SK-N-SH treated with all-trans-retinoic acid at 6 μM for 48 hours (cell line): ENCODE measurements around the gene SOS1.

ENCODE experiments used
- TCF4 ChIP-seq: fragments of 250-450 bp; sonication (Bioruptor Pico); IDR thresholded peaks from 2 replicates; pipeline ENCODE4 v1.8.0; 2021; ENCODE audit warnings: mild to moderate bottlenecking, moderate library complexity, borderline replicate concordance
- ZFP3 ChIP-seq: fragments of 250-450 bp; sonication (Bioruptor Pico); IDR thresholded peaks from 2 replicates; pipeline ENCODE4 v1.5.0; 2020; ENCODE audit warnings: mild to moderate bottlenecking, moderate library complexity
- ZNF565 ChIP-seq: fragments of 450-650 bp; formaldehyde crosslinking; conservative IDR thresholded peaks from 2 replicates; pipeline ENCODE4 v1.5.0; 2020; ENCODE audit warnings: low read depth, mild to moderate bottlenecking, moderate library complexity
- TF ChIP-seq, protein P1 (sequence below): fragments of 250-450 bp; sonication (Bioruptor Pico); IDR thresholded peaks from 2 replicates; pipeline ENCODE4 v1.8.0; 2020; ENCODE audit warnings: mild to moderate bottlenecking, moderate library complexity, borderline replicate concordance
- TF ChIP-seq, protein P2 (sequence below): fragments of 250-450 bp; sonication (Bioruptor Pico); IDR thresholded peaks from 2 replicates; pipeline ENCODE4 v1.5.1; 2020; ENCODE audit warnings: low read depth, mild to moderate bottlenecking, moderate library complexity

DNA sequence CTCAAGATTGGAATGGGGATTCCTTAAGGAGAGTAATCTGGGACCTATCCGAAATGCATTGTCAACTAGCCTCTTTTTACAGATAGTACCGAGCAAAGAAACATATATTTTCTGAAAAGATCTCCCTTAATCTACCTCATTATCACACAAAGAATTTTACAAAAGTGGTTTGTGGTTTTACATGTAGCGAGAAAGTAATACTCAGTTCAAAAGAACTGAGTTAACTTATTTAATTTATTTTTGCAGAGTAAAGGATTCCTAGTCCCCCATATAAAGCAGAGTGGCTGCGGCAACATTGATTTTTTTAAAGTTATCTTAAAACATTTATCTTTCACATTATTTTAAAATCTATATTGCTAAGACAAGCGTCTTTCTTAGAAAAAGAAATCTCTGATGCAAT is 15.9 kb upstream of the SOS1 start:
- TF ChIP-seq ZFP3 (CRISPR knock-in tag) (no peak), TCF4 (CRISPR knock-in tag) (no peak), ZNF565 (CRISPR knock-in tag) (no peak)
- TF ChIP-seq, protein P1, sequence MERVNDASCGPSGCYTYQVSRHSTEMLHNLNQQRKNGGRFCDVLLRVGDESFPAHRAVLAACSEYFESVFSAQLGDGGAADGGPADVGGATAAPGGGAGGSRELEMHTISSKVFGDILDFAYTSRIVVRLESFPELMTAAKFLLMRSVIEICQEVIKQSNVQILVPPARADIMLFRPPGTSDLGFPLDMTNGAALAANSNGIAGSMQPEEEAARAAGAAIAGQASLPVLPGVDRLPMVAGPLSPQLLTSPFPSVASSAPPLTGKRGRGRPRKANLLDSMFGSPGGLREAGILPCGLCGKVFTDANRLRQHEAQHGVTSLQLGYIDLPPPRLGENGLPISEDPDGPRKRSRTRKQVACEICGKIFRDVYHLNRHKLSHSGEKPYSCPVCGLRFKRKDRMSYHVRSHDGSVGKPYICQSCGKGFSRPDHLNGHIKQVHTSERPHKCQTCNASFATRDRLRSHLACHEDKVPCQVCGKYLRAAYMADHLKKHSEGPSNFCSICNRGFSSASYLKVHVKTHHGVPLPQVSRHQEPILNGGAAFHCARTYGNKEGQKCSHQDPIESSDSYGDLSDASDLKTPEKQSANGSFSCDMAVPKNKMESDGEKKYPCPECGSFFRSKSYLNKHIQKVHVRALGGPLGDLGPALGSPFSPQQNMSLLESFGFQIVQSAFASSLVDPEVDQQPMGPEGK = no peak
- TF ChIP-seq, protein P2, sequence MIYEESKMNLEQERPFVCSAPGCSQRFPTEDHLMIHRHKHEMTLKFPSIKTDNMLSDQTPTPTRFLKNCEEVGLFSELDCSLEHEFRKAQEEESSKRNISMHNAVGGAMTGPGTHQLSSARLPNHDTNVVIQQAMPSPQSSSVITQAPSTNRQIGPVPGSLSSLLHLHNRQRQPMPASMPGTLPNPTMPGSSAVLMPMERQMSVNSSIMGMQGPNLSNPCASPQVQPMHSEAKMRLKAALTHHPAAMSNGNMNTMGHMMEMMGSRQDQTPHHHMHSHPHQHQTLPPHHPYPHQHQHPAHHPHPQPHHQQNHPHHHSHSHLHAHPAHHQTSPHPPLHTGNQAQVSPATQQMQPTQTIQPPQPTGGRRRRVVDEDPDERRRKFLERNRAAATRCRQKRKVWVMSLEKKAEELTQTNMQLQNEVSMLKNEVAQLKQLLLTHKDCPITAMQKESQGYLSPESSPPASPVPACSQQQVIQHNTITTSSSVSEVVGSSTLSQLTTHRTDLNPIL (CRISPR knock-in tag) = no peak
